DMS114 treated with DMSO at 0.1 percent for 48 hours (cell line): ENCODE results near the gene MITF.

ENCODE experiments used
- DNase-seq: peaks from one replicate; lab custom pipeline; 2025; ENCODE audit not compliant: unreplicated experiment; lab: John Stamatoyannopoulos, UW

MITF gene

GRCh38 chr3:69752241-69752640, 13.0 kb downstream of the MITF start:
- no peak for DNase-seq

DNA sequence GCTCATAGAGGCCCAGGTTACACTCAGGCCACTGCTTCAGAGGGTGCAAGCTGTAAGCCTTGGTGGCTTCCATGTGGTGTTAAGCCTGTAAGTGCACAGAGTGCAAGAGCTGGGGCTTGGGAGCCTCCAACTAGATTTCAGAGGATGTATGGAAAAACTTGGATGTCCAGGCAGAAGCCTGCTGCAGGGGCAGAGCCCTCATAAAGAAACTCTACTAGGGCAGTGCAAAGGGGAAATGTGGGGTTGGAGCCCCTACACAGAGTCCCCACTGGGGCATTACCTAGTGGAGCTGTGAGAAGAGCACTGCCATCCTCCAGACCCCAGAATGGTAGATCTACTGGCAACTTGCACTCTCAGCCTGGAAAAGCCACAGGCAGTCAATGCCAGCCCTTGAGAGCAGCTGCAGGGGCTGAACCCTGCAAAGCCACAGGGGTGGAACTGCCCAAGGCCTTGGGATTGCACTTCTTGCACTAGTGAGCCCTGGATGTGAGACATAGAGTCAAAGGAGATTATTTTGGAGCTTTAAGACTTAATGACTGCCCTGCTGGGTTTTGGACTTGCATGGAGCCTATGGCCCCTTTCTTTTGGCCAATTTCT, 14.0 kb downstream of the MITF start:
- DNase-seq: no peak

DNA sequence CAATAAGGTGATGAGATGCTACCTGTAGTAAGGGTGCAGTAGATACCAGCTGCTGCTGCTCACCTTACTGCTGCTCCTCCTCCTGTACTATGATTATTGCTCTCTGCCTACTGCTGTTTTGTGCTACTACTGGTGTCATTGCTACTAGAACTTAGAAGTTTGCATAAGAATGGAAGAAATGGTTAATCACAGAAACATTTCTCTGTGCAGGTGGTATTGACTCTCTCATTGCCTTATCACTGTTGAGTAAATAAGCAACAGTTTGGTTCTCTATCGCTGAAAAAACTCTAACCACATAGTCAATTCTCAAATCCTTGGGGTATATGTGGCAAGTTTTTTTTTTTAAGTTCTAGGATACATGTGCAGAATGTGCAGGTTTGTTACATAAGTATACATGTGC, 16.5 kb downstream of the MITF start:
- no peak for DNase-seq

DNA sequence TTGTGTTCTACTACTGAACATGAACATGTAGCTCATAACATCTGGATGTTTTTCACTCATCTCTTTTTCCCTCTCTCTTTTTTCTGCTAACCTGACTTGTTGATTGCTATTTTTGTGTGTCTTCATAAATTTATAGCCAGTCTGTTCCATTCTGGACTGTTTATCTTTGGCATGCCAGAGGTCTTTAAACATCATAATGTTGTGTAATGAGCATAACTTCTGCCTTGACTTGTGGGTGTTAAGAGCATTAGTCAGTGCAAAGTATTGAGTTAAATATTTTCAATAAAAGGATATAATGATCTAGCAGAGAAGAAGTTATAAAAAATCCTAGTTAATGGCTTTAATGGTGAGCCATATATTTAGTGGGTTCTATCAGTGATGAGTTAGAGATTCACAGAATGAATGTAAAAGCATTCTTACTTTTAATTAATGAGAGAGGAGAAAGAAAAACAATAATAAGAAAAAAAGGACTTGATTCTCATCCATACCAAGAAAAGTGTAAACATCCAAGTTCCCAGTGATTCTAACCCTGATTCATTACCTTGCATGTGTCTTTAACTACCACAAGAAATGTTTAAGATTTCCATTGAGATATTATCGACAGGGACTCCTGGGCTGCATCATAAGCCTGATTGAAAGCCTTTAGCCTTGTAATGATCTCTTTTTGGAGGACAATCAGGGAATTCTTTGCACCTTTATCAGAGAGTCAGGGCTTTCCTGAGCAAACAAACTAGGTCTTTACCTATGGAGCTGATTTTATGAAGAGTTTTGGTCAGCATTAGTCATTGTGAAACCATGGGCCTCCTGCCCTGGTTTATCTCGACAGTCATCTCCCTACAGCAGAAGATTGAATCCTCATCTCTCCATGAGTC, 22.9 kb downstream of the MITF start:
- no peak for DNase-seq

GRCh38 chr3:69762768-69763229, 23.5 kb downstream of the MITF start:
- DNase-seq: no peak

- DNase-seq: no peak
These were observed 24.2 kb downstream of the MITF start for GRCh38 chr3:69763458-69763857.

- DNase-seq: no peak
These were observed 25.0 kb downstream of the MITF start for GRCh38 chr3:69764121-69764741.

GRCh38 chr3:69764861-69765260, 25.6 kb downstream of the MITF start:
- DNase-seq: no peak

DNA sequence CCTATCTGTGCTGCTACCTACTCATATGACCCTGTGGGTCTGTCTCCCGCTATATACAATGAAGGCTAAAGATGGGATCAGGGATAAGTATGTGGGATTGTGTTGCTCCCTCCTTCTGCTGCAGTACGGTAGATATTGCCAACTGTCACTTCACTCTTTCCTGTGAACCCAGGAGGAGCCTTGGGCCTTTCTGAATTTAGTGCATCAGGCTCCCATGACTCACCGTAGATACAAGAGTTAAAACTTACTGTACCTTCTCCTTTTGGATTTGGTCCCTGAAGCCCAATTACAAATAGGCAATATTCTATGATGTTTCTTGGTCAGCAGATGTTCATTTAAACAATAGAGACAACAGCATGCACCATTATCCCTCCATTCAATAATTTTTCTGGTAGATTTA, 27.4 kb downstream of the MITF start:
- no peak for DNase-seq

DNA sequence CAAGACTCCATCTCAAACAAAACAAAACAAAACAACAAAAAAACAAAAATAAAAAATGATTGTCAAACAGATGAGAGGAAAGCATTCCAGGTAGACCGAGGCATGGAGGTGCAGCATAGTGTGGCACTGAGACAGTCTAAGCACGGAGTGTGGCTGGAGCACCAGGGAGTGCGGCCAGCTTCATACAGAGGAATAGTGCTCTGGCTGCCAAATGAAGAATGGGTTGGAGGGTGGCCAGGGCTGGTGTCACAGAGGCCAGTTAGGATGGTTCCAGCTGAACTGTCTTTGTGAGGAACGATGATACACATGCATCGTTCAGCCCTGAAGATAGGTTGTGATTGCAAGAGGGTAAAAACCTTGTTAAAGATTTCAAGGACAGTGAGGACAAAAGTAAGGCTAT, 28.3 kb downstream of the MITF start:
- no peak for DNase-seq

GRCh38 chr3:69768438-69768837, 29.2 kb downstream of the MITF start:
- DNase-seq: no peak

- no peak for DNase-seq
These were observed 31.0 kb downstream of the MITF start for GRCh38 chr3:69770219-69770618.

DNA sequence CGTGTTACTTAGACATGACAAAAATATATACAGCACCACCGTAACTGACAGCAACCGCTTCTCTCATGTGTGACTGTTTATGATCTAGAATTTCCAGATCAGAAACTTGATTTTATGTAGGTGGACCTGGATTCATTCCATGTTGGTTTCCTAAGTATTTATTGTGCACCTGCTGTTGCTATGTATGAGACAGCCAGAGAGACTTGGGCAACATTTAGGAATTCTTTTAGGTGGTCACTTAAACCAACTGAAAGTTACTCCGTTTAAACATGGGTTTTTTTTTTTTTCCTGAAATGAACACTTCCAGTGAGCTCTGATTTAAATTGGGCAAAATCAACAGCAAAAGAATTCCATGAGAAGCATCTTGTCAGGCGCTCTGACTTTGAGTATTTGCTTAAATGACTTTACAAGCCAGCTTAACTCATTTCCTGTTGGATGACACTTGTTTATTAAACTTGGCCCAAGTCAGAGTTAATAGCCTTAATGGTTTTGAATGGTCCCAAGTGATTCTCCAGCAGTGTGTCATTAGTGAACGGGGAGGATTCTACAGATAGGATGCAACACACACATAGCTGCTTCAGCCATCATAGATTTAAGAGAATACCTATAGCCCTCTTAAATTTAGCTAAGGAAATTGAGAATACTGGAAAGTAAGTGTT, 31.8 kb downstream of the MITF start:
- no peak for DNase-seq

GRCh38 chr3:69772152-69772867, 33.0 kb downstream of the MITF start:
- no peak for DNase-seq

- no peak for DNase-seq
These were observed 34.8 kb downstream of the MITF start for GRCh38 chr3:69774029-69774428.

GRCh38 chr3:69775751-69776150, 36.5 kb downstream of the MITF start:
- no peak for DNase-seq

DNA sequence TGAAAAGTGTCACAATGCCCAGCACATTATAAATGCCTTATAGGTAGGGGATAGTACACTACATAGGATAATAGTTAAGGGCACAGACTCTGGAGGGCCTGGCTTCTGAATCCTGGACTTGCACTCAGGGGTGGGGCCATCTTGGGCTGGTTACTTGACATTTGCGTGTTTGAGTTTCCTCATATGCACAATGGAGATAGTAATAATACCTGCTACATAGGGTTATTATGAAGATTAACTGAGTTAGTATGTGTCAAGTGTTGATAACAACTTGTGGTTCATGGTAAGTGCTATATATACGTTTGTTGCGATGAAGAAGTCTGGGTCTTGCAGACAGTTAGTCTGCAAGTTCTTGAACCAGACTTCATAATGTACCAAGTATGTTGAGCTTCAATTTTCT, 37.0 kb downstream of the MITF start:
- no peak for DNase-seq

DNA sequence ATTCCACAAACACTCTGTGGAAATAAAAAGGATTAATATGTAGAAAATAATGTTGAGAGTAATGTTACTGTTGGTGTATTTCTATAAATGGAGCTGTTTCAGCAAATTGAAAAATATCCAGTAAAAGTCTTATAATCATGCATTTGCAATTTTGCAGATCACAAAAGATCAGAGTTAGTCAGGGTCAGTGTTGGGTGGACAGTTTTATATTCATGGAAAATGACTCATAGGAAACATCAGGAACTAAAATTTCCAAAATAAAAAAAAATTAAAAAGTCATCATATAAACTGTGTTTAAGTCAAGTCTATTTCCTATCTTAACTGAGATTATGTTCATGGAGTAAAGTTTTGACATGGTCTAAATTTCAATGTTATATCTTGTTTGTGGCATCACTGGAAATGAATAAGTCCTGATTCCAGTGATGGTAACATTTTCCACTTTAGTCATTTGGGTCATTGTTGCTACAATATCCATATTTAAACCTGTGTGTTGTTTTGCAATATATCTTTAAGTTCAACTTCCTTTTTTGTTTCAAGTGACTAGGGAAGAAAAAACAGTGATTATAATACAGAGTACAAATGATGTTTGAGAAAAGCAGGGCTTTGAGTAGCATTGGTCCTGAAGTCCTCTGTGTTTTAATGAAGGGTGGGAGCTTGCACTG, 37.8 kb downstream of the MITF start:
- no peak for DNase-seq

DNA sequence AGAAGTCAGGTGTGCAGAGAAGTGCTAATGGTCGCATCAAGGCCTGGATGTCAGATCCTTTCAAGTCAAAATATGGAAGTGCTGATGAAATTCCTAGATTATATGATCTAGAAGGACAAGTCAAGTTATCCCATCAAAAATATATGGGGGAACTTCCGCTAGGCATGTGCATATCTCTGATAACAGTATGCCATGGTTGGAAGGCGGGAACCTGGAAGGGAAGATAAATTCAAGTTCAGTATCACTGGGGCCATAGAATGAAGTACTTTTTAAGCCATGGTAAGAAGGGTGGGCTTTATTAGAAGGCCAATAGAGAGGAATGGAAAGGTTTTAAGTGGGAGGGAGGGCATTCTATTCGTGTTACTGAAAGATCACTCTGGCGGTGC, 38.3 kb downstream of the MITF start:
- no peak for DNase-seq

- no peak for DNase-seq
These were observed 42.3 kb downstream of the MITF start for GRCh38 chr3:69781593-69781992.
